ENCODE data around the gene SUN1. TPM values are rescaled to one million over a fixed set of nuclear protein-coding genes. Genes with fewer than 3 reads are reported as not detected.

Gene SUN1
- 186 TPM for total RNA-seq

GRCh38 chr7:832167-832967 lies at the start of gene SUN1:
TSS of gene SUN1 (plus strand) at chr7:832476. CDS start at chr7:832525, 49 bp downstream.
- TF ChIP-seq CTCF (IDR thresholded peaks at IDR 0.05): no peak
- Histone ChIP-seq H3K4me3 (peak within 1 kb of the TSS; percentile 18 to 51), H3K27ac (peak within 1 kb of the TSS; percentile 89 to 93), H3K36me3 (peaks cover 0 to 3% of the 10 kb centered on the region in 2 donors), H3K9me3 (no peaks in the 10 kb centered on the region), H3K27me3 (no peaks in the 10 kb centered on the region), H3K4me1 (peaks cover 23 to 60% of the 10 kb centered on the region in 2 donors)
- no peak for DNase-seq (ENCODE audit: low spot score in 2 of 2)
- intact Hi-C loops (cut with DNase I): no loop called here

- TF ChIP-seq CTCF (IDR thresholded peaks at IDR 0.05): no peak
- H3K27ac ChIP-seq: no peak overlapping the region
- H3K9me3 ChIP-seq: no peaks in the 10 kb centered on the region
- no peak overlapping the region for H3K4me3 ChIP-seq
- H3K27me3 ChIP-seq: no peaks in the 10 kb centered on the region
- H3K36me3 ChIP-seq: peaks cover 12 to 25% of the 10 kb centered on the region in 2 donors
- no peak for DNase-seq (ENCODE audit: low spot score in 2 of 2)
- H3K4me1 ChIP-seq: peaks cover 0 to 4% of the 10 kb centered on the region in 2 donors
- intact Hi-C loops (cut with DNase I): no loop called here
Measured at GRCh38 chr7:782718-783449, 49.4 kb upstream of the SUN1 start.

GRCh38 chr7:783556-784490 lies 48.5 kb upstream of the SUN1 start:
- no peaks in the 10 kb centered on the region for H3K27me3 ChIP-seq
- no peak for DNase-seq (ENCODE audit: low spot score in 2 of 2)
- peaks cover 0 to 4% of the 10 kb centered on the region in 2 donors for H3K4me1 ChIP-seq
- no peak overlapping the region for H3K27ac ChIP-seq
- H3K36me3 ChIP-seq: peaks cover 12 to 25% of the 10 kb centered on the region in 2 donors
- H3K9me3 ChIP-seq: no peaks in the 10 kb centered on the region
- no peak overlapping the region for H3K4me3 ChIP-seq
- intact Hi-C loops (cut with DNase I): no loop called here
- no peak for TF ChIP-seq CTCF (IDR thresholded peaks at IDR 0.05)

- no peak for DNase-seq (ENCODE audit: low spot score in 2 of 2)
- no peaks in the 10 kb centered on the region for H3K9me3 ChIP-seq
- TF ChIP-seq CTCF (IDR thresholded peaks at IDR 0.05): no peak
- H3K36me3 ChIP-seq: peaks cover 12 to 23% of the 10 kb centered on the region in 2 donors
- no peak overlapping the region for H3K27ac ChIP-seq
- H3K4me3 ChIP-seq: no peak overlapping the region
- H3K27me3 ChIP-seq: no peaks in the 10 kb centered on the region
- intact Hi-C loops (cut with DNase I): no loop called here
- H3K4me1 ChIP-seq: peaks cover 0 to 4% of the 10 kb centered on the region in 2 donors
Measured at GRCh38 chr7:784971-785370, 47.3 kb upstream of the SUN1 start.

- Histone ChIP-seq H3K36me3 (peaks cover 12 to 21% of the 10 kb centered on the region in 2 donors), H3K4me3 (no peak overlapping the region), H3K27ac (no peak overlapping the region), H3K27me3 (no peaks in the 10 kb centered on the region), H3K4me1 (peaks cover 0 to 4% of the 10 kb centered on the region in 2 donors), H3K9me3 (no peaks in the 10 kb centered on the region)
- no peak for DNase-seq (ENCODE audit: low spot score in 2 of 2)
- no peak for TF ChIP-seq CTCF (IDR thresholded peaks at IDR 0.05)
- intact Hi-C loops (cut with DNase I): no loop called here
Measured at GRCh38 chr7:785416-785815, 46.9 kb upstream of the SUN1 start.

Measured in ascending aorta (tissue), 2 donors.